Right lobe of liver (tissue), 6 donors: ENCODE results near the gene ZNF816. TPM values are rescaled to one million over a fixed set of nuclear protein-coding genes. Genes with fewer than 3 reads are reported as not detected.
"Not testable (repeated sequence)": the region's sequence is repeated elsewhere in the genome, so short reads cannot be mapped to it uniquely, and the experiment has no call there.

Source experiments
- ATAC-seq, 4 donors: fragments of 200-7000 bp; cut with Tn5 transposase; one replicate each; pipeline ENCODE4 v1.9.1; 2020; ENCODE audit warnings: mild to moderate bottlenecking in 4 of 4, moderate library complexity in 4 of 4
- DNase-seq, 3 donors: peaks; one replicate each; pipeline ENCODE4 v3.0.0-alpha.2; 2020
- H3K27ac ChIP-seq, 3 donors: fragments of 200-600 bp; one replicate each; pipeline ENCODE4 v1.8.0; 2022
- H3K27me3 ChIP-seq, 2 donors: fragments of 200-600 bp; one replicate each; pipeline ENCODE4 v1.8.0; 2022
- H3K36me3 ChIP-seq, 4 donors: fragments of 200-600 bp; sonication (generic) in 1 of 4; one replicate each; pipeline versions ENCODE4 v1.5.1 to v1.8.0; 2017 to 2022; ENCODE audit warnings: control low read depth in 1 of 4
- H3K4me1 ChIP-seq, 4 donors: fragments of 200-600 bp; sonication (generic) in 1 of 4; one replicate each; pipeline versions ENCODE4 v1.5.1 to v1.8.0; 2017 to 2022; ENCODE audit warnings: control low read depth in 1 of 4
- H3K4me3 ChIP-seq, 3 donors: fragments of 200-600 bp; one replicate each; pipeline ENCODE4 v1.8.0; 2022
- H3K9me3 ChIP-seq, 4 donors: fragments of 200-600 bp; sonication (generic) in 1 of 4; one replicate each; pipeline versions ENCODE4 v1.5.1 to v1.8.0; 2017 to 2022; ENCODE audit warnings: control low read depth in 1 of 4
- POLR2A ChIP-seq: fragments of 450-650 bp; IDR thresholded peaks from one replicate; pipeline ENCODE4 v1.6.1; 2017; ENCODE audit warnings: antibody characterized with exemption, mild to moderate bottlenecking
- WGBS: methylation state at CpG from one replicate; pipeline ENCODE4 v1.1.6; 2018; ENCODE audit warnings: low coverage, low lambda C conversion rate; ENCODE audit not compliant: insufficient coverage; ENCODE audit errors: missing lambda C conversion rate; 5-methylcytosine and 5-hydroxymethylcytosine counted together
- intact Hi-C, 2 donors: fragments of 100-400 bp; cut with DNase I; formaldehyde crosslinking; loops; one replicate each; pipeline versions ENCODE4 v1.11.2 to v1.14.1; 2022
- total RNA-seq, 6 experiments: library from RNA; depleted of rRNA in 2 of 6; stranded (reverse); fragments of >200 nt in 2 of 6; fragmentation: NEBNext Ultra II Directional in 3 of 6; extraction: Animal tissue kit (Norgen Biotek cat#: 25700) in 3 of 6; gene quantifications; one replicate each; pipeline versions ENCODE4 v1.1.0 to v1.2.4, GENCODE V29; 2016 to 2023
- TF ChIP-seq, protein P1 (sequence below), 4 donors: fragments of 200-600 bp in 3 of 4; fragments of 450-650 bp in 1 of 4; IDR thresholded peaks; one replicate each; pipeline versions ENCODE4 v1.5.1 to v1.8.0; 2016 to 2022; ENCODE audit warnings: antibody characterized with exemption in 4 of 4, mild to moderate bottlenecking in 2 of 4
- donor health status: DM: no; HTN: yes; CAD: no.
- donor health status: DM: no; HTN: no; CAD: no.
- donor health status: DM: no; HTN: no; CAD: no.
- donor health status: DM: no; HTN: yes; CAD: no.
- donor health status: DM: no; HTN: yes; CAD: no.

Gene ZNF816
- total RNA-seq, 6 experiments from 2014 or later = 0.68 to 3.5 (median 1.9) TPM

DNA sequence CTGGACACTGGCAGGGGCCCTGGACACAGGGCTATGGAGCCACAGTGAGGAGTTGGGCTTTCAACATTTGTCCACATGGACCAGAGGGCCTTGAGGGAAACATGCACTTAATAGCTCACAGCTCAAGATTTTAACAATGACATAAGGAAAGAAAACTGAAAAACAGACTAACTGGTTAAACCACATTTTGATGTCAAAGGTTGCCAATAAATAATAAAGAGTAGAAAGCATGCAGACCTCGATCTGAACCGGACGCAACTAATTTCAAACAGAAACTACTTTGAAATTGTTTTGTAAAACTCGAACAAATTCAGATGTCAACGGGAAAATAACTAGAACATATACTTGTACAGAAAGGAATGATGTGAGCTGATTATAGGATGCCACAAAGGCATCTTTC is 23.9 kb downstream of the ZNF816 start:
- Histone ChIP-seq H3K36me3 (no peaks in the 10 kb centered on the region), H3K9me3 (peaks cover 0 to 1% (median 0%) of the 10 kb centered on the region in 4 donors), H3K27ac (no peak overlapping the region), H3K4me3 (no peak overlapping the region), H3K4me1 (no peaks in the 10 kb centered on the region), H3K27me3 (no peaks in the 10 kb centered on the region)
- 44% methylated on average over 5 of the region's 5 CpGs for WGBS
- ATAC-seq (no peak), DNase-seq (no peak)
- intact Hi-C loops = no loop called here
- TF ChIP-seq, protein P1, sequence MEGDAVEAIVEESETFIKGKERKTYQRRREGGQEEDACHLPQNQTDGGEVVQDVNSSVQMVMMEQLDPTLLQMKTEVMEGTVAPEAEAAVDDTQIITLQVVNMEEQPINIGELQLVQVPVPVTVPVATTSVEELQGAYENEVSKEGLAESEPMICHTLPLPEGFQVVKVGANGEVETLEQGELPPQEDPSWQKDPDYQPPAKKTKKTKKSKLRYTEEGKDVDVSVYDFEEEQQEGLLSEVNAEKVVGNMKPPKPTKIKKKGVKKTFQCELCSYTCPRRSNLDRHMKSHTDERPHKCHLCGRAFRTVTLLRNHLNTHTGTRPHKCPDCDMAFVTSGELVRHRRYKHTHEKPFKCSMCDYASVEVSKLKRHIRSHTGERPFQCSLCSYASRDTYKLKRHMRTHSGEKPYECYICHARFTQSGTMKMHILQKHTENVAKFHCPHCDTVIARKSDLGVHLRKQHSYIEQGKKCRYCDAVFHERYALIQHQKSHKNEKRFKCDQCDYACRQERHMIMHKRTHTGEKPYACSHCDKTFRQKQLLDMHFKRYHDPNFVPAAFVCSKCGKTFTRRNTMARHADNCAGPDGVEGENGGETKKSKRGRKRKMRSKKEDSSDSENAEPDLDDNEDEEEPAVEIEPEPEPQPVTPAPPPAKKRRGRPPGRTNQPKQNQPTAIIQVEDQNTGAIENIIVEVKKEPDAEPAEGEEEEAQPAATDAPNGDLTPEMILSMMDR (IDR thresholded peaks at IDR 0.05) = no peak
- TF ChIP-seq POLR2A = no peak

DNA sequence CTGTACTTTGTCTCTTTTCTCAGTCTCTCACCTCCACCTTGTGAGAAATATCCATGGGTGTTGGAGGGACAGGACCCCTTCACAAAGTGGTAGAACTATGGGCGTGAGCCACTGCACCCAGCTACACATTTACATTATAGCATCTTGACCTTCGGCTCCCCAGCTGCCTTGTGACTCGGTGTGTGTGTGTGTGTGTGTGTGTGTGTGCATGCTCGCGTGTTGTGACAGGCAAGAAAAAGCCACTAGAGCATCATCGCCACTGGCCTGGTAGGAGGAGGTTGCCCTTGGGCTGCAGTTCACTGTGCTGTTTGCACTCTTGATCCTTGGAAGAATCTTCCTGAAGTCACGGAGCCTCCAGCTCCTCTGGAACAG is 25.7 kb downstream of the ZNF816 start:
- Histone ChIP-seq H3K4me3 (no peak overlapping the region), H3K27me3 (no peaks in the 10 kb centered on the region), H3K4me1 (no peaks in the 10 kb centered on the region), H3K9me3 (peaks cover 0 to 2% (median 0%) of the 10 kb centered on the region in 4 donors), H3K36me3 (no peaks in the 10 kb centered on the region), H3K27ac (no peak overlapping the region)
- TF ChIP-seq, protein P1 (IDR thresholded peaks at IDR 0.05) = no peak
- TF ChIP-seq POLR2A = no peak
- no peak for DNase-seq
- 83% methylated on average over 1 of the region's 7 CpGs for WGBS
- no peak for ATAC-seq
- intact Hi-C loops = no loop called here

DNA sequence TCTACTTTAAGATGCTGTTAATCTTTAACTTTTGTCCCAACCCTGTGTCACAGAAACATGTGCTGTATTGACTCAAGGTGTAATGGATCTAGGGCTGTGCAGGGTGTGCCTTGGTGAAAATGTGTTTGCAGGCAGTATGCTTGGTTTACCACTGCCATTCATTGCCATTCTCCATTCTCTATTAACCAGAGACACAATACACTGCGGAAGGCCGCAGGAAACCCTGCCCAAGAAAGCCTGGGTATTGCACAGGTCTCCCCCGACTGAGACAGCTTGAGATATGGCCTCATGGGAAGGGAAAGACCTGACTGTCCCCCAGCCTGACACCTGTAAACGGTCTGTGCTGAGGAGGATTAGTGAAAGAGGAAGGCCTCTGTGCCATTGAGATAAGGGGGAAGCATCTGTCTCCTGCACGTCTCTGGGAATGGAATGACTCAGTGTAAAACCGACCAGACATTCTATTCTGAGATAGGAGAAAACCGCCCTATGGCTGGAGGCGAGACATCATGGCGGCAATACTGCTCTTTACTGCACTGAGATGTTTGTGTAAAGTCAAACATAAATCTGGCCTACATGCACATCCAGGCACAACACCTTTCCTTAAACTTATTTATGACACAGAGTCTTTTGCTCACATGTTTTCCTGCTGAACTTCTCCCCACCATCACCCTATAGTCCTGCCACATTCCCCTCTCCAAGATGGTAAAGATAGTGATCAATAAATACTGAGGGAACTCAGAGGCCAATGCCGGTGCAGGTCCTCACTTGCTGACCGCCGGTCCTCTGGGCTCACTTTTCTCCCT is 26.3 kb downstream of the ZNF816 start:
- no peak for DNase-seq
- no peaks in the 10 kb centered on the region for H3K36me3 ChIP-seq
- no peak overlapping the region for H3K27ac ChIP-seq
- intact Hi-C loops = no loop called here
- peaks cover 0 to 2% (median 0%) of the 10 kb centered on the region in 4 donors for H3K9me3 ChIP-seq
- no peak for TF ChIP-seq POLR2A
- TF ChIP-seq, protein P1 (IDR thresholded peaks at IDR 0.05) = no peak
- H3K4me3 ChIP-seq = no peak overlapping the region
- no peaks in the 10 kb centered on the region for H3K4me1 ChIP-seq
- WGBS = 58% methylated on average over 11 of the region's 12 CpGs
- H3K27me3 ChIP-seq = no peaks in the 10 kb centered on the region
- ATAC-seq = no peak

DNA sequence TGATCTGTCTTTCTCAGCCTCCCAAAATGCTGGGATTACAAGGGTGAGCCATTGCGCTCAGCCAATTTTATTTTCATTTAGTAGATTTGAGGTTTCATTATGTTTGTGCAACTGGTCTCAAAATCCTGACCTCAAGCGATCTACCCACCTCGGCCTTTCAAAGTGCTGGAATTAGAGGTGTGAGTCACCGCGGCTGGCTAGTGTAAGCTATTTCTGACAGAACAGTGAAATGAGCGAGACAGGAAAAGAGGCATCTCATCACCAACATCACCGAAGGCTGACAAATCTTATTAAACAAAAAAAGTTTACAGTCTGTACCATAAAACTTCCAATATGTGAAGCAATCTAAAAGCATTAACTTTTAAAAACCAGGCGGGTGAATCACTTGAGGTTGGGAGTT is 27.2 kb downstream of the ZNF816 start:
- DNase-seq (no peak), ATAC-seq (no peak)
- TF ChIP-seq POLR2A = no peak
- TF ChIP-seq, protein P1 (IDR thresholded peaks at IDR 0.05) = no peak
- H3K4me1 ChIP-seq = no peaks in the 10 kb centered on the region
- no peak overlapping the region for H3K27ac ChIP-seq
- peaks cover 0 to 2% (median 0%) of the 10 kb centered on the region in 4 donors for H3K9me3 ChIP-seq
- intact Hi-C loops = no loop called here
- H3K4me3 ChIP-seq = no peak overlapping the region
- WGBS = 75% methylated on average over 8 of the region's 8 CpGs
- H3K36me3 ChIP-seq = no peaks in the 10 kb centered on the region
- no peaks in the 10 kb centered on the region for H3K27me3 ChIP-seq

DNA sequence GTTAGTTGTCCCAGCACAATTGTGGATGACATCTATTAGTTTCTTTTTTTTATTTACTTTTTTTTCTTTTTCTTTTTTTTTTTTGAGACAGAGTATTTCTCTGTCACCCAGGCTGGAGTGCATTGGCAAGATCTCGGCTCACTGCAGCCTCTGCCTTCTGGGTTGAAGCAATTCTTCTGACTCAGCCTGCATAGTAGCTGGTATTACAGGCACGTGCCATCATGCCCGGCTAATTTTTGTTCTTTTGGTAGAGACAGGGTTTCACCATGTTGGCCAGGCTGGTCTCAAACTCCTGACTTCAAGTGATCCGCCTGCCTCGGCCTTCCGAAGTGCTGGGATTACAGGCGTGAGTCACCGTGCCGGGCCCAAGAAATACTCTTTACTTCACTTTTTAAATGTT is 38.0 kb downstream of the ZNF816 start:
- 81% methylated on average over 4 of the region's 9 CpGs for WGBS
- H3K27ac ChIP-seq, DNase-seq, H3K4me1 ChIP-seq, H3K36me3 ChIP-seq, H3K27me3 ChIP-seq, ATAC-seq, H3K9me3 ChIP-seq, intact Hi-C loops, H3K4me3 ChIP-seq: not testable (repeated sequence)
